ENCODE results near the gene ATRN. TPM values are rescaled to one million over a fixed set of nuclear protein-coding genes. Genes with fewer than 3 reads are reported as not detected.
A peak's percentile ranks its signal among the peaks of the same experiment; 100 is the strongest.

ATRN gene
- total RNA-seq, 1 donor from 2014 or later = 11.8 TPM

GRCh38 chr20:3550837-3551236 is 80.0 kb downstream of the ATRN start:
- H3K27ac Mint-ChIP-seq = no peak overlapping the region
- no peaks in the 10 kb centered on the region for H3K27me3 Mint-ChIP-seq
- H3K4me3 Mint-ChIP-seq = no peak overlapping the region
- peaks cover 3% of the 10 kb centered on the region for H3K36me3 Mint-ChIP-seq (ENCODE audit: low read depth)
- intact Hi-C loops (cut with micrococcal nuclease) = no loop called here
- DNase-seq = peak; percentile 39
- H3K4me1 Mint-ChIP-seq = peaks cover 1% of the 10 kb centered on the region
- no peaks in the 10 kb centered on the region for H3K9me3 Mint-ChIP-seq

DNA sequence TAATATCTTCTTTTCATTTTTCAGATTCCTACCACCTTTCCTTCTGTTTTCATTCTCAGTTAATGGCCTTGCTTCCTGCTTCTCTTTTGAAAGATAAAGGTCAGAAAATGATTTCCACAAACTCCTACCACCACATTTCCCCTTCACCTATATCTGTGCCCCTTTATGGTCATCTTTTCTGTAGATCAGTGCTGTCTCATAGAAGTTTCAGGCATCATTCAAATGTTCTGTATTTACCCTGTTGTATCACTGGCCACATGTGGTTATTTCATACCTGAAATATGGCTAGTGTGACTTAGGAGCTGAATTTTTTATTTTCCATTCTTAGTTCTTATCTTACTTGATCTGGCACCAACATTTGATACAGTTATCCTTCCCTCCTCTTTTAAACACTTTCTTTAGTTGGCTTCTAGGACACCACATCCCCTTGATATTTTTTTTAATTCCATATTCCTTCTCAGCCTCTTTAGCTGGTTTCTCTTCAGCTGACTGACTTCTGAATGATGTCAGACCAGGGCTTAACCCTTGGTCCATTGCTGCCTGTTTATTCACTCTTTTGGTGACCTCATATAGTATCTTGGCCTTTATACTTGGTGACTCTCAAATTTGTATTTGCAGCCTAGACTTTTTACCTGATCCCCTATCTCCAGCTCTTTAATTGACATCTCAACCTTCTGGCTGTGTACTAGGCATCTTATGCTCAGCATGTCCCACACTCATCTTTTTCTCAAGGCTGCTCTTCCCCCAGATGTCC is 81.0 kb downstream of the ATRN start:
- no peaks in the 10 kb centered on the region for H3K9me3 Mint-ChIP-seq
- DNase-seq = no peak
- no peak overlapping the region for H3K4me3 Mint-ChIP-seq
- H3K27ac Mint-ChIP-seq = no peak overlapping the region
- H3K36me3 Mint-ChIP-seq (ENCODE audit: low read depth) = peaks cover 2% of the 10 kb centered on the region
- no peaks in the 10 kb centered on the region for H3K27me3 Mint-ChIP-seq
- H3K4me1 Mint-ChIP-seq = peaks cover 1% of the 10 kb centered on the region
- intact Hi-C loops (cut with micrococcal nuclease) = no loop called here

- H3K9me3 Mint-ChIP-seq = no peaks in the 10 kb centered on the region
- intact Hi-C loops (cut with micrococcal nuclease) = no loop called here
- H3K4me1 Mint-ChIP-seq = peaks cover 1% of the 10 kb centered on the region
- H3K36me3 Mint-ChIP-seq (ENCODE audit: low read depth) = no peaks in the 10 kb centered on the region
- no peak for DNase-seq
- no peak overlapping the region for H3K27ac Mint-ChIP-seq
- no peak overlapping the region for H3K4me3 Mint-ChIP-seq
- H3K27me3 Mint-ChIP-seq = no peaks in the 10 kb centered on the region
Measured at GRCh38 chr20:3553663-3554062, 82.8 kb downstream of the ATRN start.

- intact Hi-C loops (cut with micrococcal nuclease) = no loop called here
- no peak for DNase-seq
- no peak overlapping the region for H3K27ac Mint-ChIP-seq
- no peaks in the 10 kb centered on the region for H3K9me3 Mint-ChIP-seq
- H3K27me3 Mint-ChIP-seq = no peaks in the 10 kb centered on the region
- H3K36me3 Mint-ChIP-seq (ENCODE audit: low read depth) = peaks cover 2% of the 10 kb centered on the region
- no peak overlapping the region for H3K4me3 Mint-ChIP-seq
- H3K4me1 Mint-ChIP-seq = peaks cover 1% of the 10 kb centered on the region
Measured at GRCh38 chr20:3557237-3557785, 86.5 kb downstream of the ATRN start.

DNA sequence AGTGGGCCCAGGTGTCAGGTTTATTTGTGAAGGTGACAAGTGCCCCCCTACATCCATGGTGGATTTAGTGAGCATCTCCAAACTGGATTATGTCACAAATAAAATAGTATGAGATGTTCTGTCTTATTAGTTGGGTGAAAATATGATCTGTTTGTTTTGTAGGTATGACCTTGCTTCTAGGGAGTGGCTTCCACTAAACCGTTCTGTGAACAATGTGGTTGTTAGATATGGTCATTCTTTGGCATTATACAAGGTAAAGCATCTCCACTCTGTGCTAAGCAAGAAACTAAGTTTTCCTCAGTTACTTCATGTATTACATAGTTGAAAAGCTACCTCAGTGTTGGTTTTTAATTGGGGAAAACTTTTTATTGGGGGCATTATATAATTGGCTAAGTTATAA is 88.4 kb downstream of the ATRN start:
- H3K4me3 Mint-ChIP-seq = no peak overlapping the region
- intact Hi-C loops (cut with micrococcal nuclease) = no loop called here
- H3K27me3 Mint-ChIP-seq = no peaks in the 10 kb centered on the region
- H3K4me1 Mint-ChIP-seq = peaks cover 1% of the 10 kb centered on the region
- peaks cover 2% of the 10 kb centered on the region for H3K36me3 Mint-ChIP-seq (ENCODE audit: low read depth)
- no peak for DNase-seq
- no peaks in the 10 kb centered on the region for H3K9me3 Mint-ChIP-seq
- H3K27ac Mint-ChIP-seq = no peak overlapping the region

DNA sequence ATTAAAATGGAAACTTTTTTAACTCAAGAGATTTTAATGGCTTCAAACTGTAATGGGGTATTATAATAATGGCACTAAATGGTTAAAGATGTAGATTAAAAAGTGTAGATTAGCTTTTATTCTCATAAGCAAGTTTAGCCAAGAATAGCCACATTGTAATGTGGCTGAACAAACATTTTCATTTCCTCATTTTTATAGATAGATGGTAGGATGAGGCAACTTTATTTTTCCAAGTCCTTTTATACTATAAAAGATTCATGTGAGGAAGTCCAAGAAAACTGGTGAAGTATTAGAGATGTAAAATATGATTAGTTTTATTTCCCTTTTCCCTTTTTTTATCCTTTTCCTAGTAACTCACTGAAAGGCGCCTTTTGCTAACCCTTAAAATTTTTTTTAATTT is 88.8 kb downstream of the ATRN start:
- Mint-ChIP-seq H3K4me1 (peaks cover 1% of the 10 kb centered on the region), H3K36me3 (ENCODE audit: low read depth) (peaks cover 2% of the 10 kb centered on the region), H3K9me3 (no peaks in the 10 kb centered on the region), H3K27ac (no peak overlapping the region), H3K4me3 (no peak overlapping the region), H3K27me3 (no peaks in the 10 kb centered on the region)
- no peak for DNase-seq
- intact Hi-C loops (cut with micrococcal nuclease) = loop anchor here (10.0 kb wide), 1 partner anchor 95 kb away; no protein-coding TSS in a partner anchor

- H3K27me3 Mint-ChIP-seq = no peaks in the 10 kb centered on the region
- no peaks in the 10 kb centered on the region for H3K9me3 Mint-ChIP-seq
- peaks cover 2% of the 10 kb centered on the region for H3K36me3 Mint-ChIP-seq (ENCODE audit: low read depth)
- intact Hi-C loops (cut with micrococcal nuclease) = loop anchor here (10.0 kb wide), 1 partner anchor 95 kb away; no protein-coding TSS in a partner anchor
- H3K4me1 Mint-ChIP-seq = peaks cover 1% of the 10 kb centered on the region
- H3K4me3 Mint-ChIP-seq = no peak overlapping the region
- H3K27ac Mint-ChIP-seq = no peak overlapping the region
- no peak for DNase-seq
Measured at GRCh38 chr20:3560162-3560561, 89.3 kb downstream of the ATRN start.

- no peaks in the 10 kb centered on the region for H3K9me3 Mint-ChIP-seq
Measured at GRCh38 chr20:3560578-3560977, 89.8 kb downstream of the ATRN start.

DNA sequence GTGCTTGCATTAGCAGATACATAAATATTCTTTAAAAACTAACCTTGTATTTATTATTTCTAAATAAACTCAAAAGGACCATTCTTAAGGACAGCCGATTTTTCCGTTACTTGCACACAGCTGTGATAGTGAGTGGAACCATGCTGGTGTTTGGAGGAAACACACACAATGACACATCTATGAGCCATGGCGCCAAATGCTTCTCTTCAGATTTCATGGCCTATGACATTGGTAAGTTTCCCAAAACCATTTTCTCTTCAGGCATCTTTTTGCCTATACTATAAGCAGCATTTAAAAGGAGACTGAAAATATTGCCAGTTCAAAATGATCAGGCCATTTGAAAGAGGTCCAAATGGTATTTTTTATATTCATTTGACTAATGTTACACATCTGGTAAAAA is 92.3 kb downstream of the ATRN start:
- Mint-ChIP-seq H3K9me3 (no peaks in the 10 kb centered on the region), H3K36me3 (ENCODE audit: low read depth) (peaks cover 4% of the 10 kb centered on the region), H3K27me3 (no peaks in the 10 kb centered on the region), H3K27ac (no peak overlapping the region), H3K4me1 (no peaks in the 10 kb centered on the region), H3K4me3 (no peak overlapping the region)
- intact Hi-C loops (cut with micrococcal nuclease) = loop anchor here (10.0 kb wide), 1 partner anchor 92 kb away; no protein-coding TSS in a partner anchor
- no peak for DNase-seq

More at GRCh38 chr20:3560578-3560977, 89.8 kb downstream of the ATRN start:
- Mint-ChIP-seq H3K36me3 (ENCODE audit: low read depth) (peaks cover 2% of the 10 kb centered on the region), H3K4me1 (peaks cover under 1% of the 10 kb centered on the region), H3K27me3 (no peaks in the 10 kb centered on the region), H3K27ac (no peak overlapping the region), H3K4me3 (no peak overlapping the region)
- intact Hi-C loops (cut with micrococcal nuclease) = loop anchor here (10.0 kb wide), 1 partner anchor 94 kb away; no protein-coding TSS in a partner anchor
- no peak for DNase-seq

- Mint-ChIP-seq H3K27me3 (no peaks in the 10 kb centered on the region), H3K9me3 (no peaks in the 10 kb centered on the region), H3K27ac (no peak overlapping the region), H3K4me1 (no peaks in the 10 kb centered on the region), H3K36me3 (ENCODE audit: low read depth) (peaks cover 4% of the 10 kb centered on the region), H3K4me3 (no peak overlapping the region)
- peak; percentile 76 for DNase-seq
- intact Hi-C loops (cut with micrococcal nuclease) = loop anchor here (1.0 to 10.0 kb wide), 2 partner anchors 91 to 147 kb away; no protein-coding TSS in a partner anchor
Measured at GRCh38 chr20:3563548-3564177, 92.8 kb downstream of the ATRN start.

- intact Hi-C loops (cut with micrococcal nuclease) = loop anchor here (10.0 kb wide), 1 partner anchor 89 kb away; no protein-coding TSS in a partner anchor
- Mint-ChIP-seq H3K4me1 (no peaks in the 10 kb centered on the region), H3K27me3 (no peaks in the 10 kb centered on the region), H3K9me3 (no peaks in the 10 kb centered on the region), H3K36me3 (ENCODE audit: low read depth) (peaks cover 2% of the 10 kb centered on the region), H3K4me3 (no peak overlapping the region), H3K27ac (no peak overlapping the region)
- no peak for DNase-seq
Measured at GRCh38 chr20:3565851-3566250, 95.0 kb downstream of the ATRN start.

- peaks cover 4% of the 10 kb centered on the region for H3K36me3 Mint-ChIP-seq (ENCODE audit: low read depth)
- no peaks in the 10 kb centered on the region for H3K4me1 Mint-ChIP-seq
- intact Hi-C loops (cut with micrococcal nuclease) = no loop called here
- no peak for DNase-seq
- no peaks in the 10 kb centered on the region for H3K27me3 Mint-ChIP-seq
- no peaks in the 10 kb centered on the region for H3K9me3 Mint-ChIP-seq
- H3K27ac Mint-ChIP-seq = no peak overlapping the region
- H3K4me3 Mint-ChIP-seq = no peak overlapping the region
Measured at GRCh38 chr20:3572151-3572550, 101.3 kb downstream of the ATRN start.

- H3K4me1 Mint-ChIP-seq = no peaks in the 10 kb centered on the region
- H3K4me3 Mint-ChIP-seq = no peak overlapping the region
- H3K27ac Mint-ChIP-seq = no peak overlapping the region
- H3K27me3 Mint-ChIP-seq = no peaks in the 10 kb centered on the region
- H3K36me3 Mint-ChIP-seq (ENCODE audit: low read depth) = peaks cover 9% of the 10 kb centered on the region
- no peaks in the 10 kb centered on the region for H3K9me3 Mint-ChIP-seq
- intact Hi-C loops (cut with micrococcal nuclease) = no loop called here
- peak; percentile 0 for DNase-seq
Measured at GRCh38 chr20:3576363-3576762, 105.5 kb downstream of the ATRN start.

DNA sequence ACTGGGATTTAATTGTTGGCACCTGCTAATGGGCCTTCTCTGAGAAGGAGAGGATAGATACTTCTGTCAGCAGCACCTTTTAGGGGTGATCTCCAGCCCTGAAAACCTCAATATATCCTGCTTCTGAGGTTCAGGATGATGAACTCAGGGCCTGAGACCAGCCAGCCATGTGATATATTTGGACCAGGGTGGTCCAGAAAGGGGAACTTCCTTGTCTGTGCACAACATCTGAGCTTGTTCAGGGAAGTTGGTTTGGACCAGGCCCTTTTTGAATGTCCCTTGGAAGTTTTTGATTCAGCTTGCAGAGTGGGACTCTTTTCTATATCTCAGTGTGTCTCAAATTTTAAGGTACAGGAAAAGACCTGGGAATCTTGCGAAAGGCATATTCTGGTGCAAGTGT is 106.5 kb downstream of the ATRN start:
- no peak overlapping the region for H3K4me3 Mint-ChIP-seq
- H3K27me3 Mint-ChIP-seq = no peaks in the 10 kb centered on the region
- no peaks in the 10 kb centered on the region for H3K9me3 Mint-ChIP-seq
- no peak overlapping the region for H3K27ac Mint-ChIP-seq
- H3K36me3 Mint-ChIP-seq (ENCODE audit: low read depth) = peaks cover 11% of the 10 kb centered on the region
- no peak for DNase-seq
- intact Hi-C loops (cut with micrococcal nuclease) = no loop called here
- no peaks in the 10 kb centered on the region for H3K4me1 Mint-ChIP-seq
